GM21515 (cell line): ENCODE data around the gene SLC35D1.
"Not testable (repeated sequence)": the region's sequence is repeated elsewhere in the genome, so short reads cannot be mapped to it uniquely, and the experiment has no call there.

Source experiments
- ATAC-seq: cut with Tn5 transposase; IDR thresholded peaks from one replicate; pipeline ENCODE4 v1.9.1; 2021; ENCODE audit not compliant: unreplicated experiment

Gene SLC35D1

GRCh38 chr1:66993076-66993475, 60.9 kb downstream of the SLC35D1 start:
- ATAC-seq: no peak

GRCh38 chr1:66985835-66986234, 68.1 kb downstream of the SLC35D1 start:
- ATAC-seq: no peak

GRCh38 chr1:66984491-66984890, 69.5 kb downstream of the SLC35D1 start:
- ATAC-seq: peak; percentile 95

GRCh38 chr1:66982561-66983260, 71.2 kb downstream of the SLC35D1 start:
- ATAC-seq: no peak

- ATAC-seq: no peak
These were observed 72.3 kb downstream of the SLC35D1 start for GRCh38 chr1:66981679-66982078.

GRCh38 chr1:66980745-66981367, 73.1 kb downstream of the SLC35D1 start:
- no peak for ATAC-seq

GRCh38 chr1:66979621-66980020, 74.3 kb downstream of the SLC35D1 start:
- ATAC-seq: not testable (repeated sequence)

- no peak for ATAC-seq
These were observed 75.7 kb downstream of the SLC35D1 start for GRCh38 chr1:66978201-66978600.

- ATAC-seq: no peak
These were observed 85.4 kb downstream of the SLC35D1 start for GRCh38 chr1:66968574-66968973.

GRCh38 chr1:66966188-66966873, 87.6 kb downstream of the SLC35D1 start:
- not testable (repeated sequence) for ATAC-seq

- no peak for ATAC-seq
These were observed 96.0 kb downstream of the SLC35D1 start for GRCh38 chr1:66957938-66958337.

- peak; percentile 61 for ATAC-seq
These were observed 99.7 kb downstream of the SLC35D1 start for GRCh38 chr1:66954208-66954607.

GRCh38 chr1:66951513-66951912, 102.4 kb downstream of the SLC35D1 start:
- ATAC-seq: no peak
